Motor neuron (in vitro differentiated cells): ENCODE measurements around the gene CEACAM1. TPM values are rescaled to one million over a fixed set of nuclear protein-coding genes. Genes with fewer than 3 reads are reported as not detected.
"Not testable (repeated sequence)": the region's sequence is repeated elsewhere in the genome, so short reads cannot be mapped to it uniquely, and the experiment has no call there.

Source experiments
- ATAC-seq, 8 experiments: fragments of 200-7000 bp; cut with Tn5 transposase; replicated peaks in 6 of 8; 2 replicates each; pipeline ENCODE4 v1.8.0; 2021; ENCODE audit warnings: mild to moderate bottlenecking in 8 of 8, moderate library complexity in 8 of 8
- H3K27ac ChIP-seq, 2 donors: fragments of 250-450 bp; sonication (Bioruptor Pico); 2 replicates each; pipeline ENCODE4 v1.9.0; 2021; ENCODE audit warnings: antibody characterized with exemption in 2 of 2, mild to moderate bottlenecking in 2 of 2, moderate library complexity in 1 of 2
- H3K4me1 ChIP-seq, 2 donors: fragments of 250-450 bp; sonication (Bioruptor Pico); replicated peaks in 1 of 2; 2 replicates each; pipeline ENCODE4 v1.6.1; 2021; ENCODE audit warnings: antibody characterized with exemption in 2 of 2, mild to moderate bottlenecking in 2 of 2, moderate library complexity in 1 of 2
- H3K4me3 ChIP-seq, 5 donors: fragments of 250-450 bp; sonication (Bioruptor Pico); 2 replicates each; pipeline ENCODE4 v1.9.0; 2021; ENCODE audit warnings: antibody characterized with exemption in 5 of 5, mild to moderate bottlenecking in 5 of 5, moderate library complexity in 4 of 5
- WGBS, 10 experiments: fragments of 450-650 bp; shearing (Covaris generic); methylation state at CpG; one replicate each; pipeline ENCODE4 v1.0.0; 2022; 5-methylcytosine and 5-hydroxymethylcytosine counted together
- in situ Hi-C, 9 experiments: fragments of 400-800 bp; cut with MboI; loops; one replicate each; pipeline ENCODE4 v1.15.0; 2021; ENCODE audit warnings: low sequenced_read_pairs in 9 of 9, low pct_unique_long_range_greater_than_20kb in 2 of 9; ENCODE audit not compliant: unreplicated experiment in 9 of 9
- total RNA-seq, 8 experiments: library from RNA; unstranded; fragments of 300-600 nt; gene quantifications; 2 replicates each; pipeline versions ENCODE4 v1.2.3 to v1.2.4, GENCODE V29; 2022

The CEACAM1 gene
- total RNA-seq, 8 experiments from 2014 or later: 0.14 to 15.7 (median 1.3) TPM

GRCh38 chr19:42542791-42543190 is 14.5 kb upstream of the CEACAM1 start:
- in situ Hi-C loops: no loop called here
- ATAC-seq: no peak
- WGBS, 10 experiments: 100% methylated on average over 1 of the region's 2 CpGs; no CpG with 5 or more reads in 8 of the 10 experiments
- H3K27ac ChIP-seq: no peak overlapping the region
- H3K4me3 ChIP-seq: no peak overlapping the region
- no peaks in the 10 kb centered on the region for H3K4me1 ChIP-seq

- in situ Hi-C loops: no loop called here
- ATAC-seq: peak in 3 of 8 experiments; percentile 15 to 85 (median 44)
- Histone ChIP-seq H3K4me1 (no peaks in the 10 kb centered on the region), H3K27ac (no peak overlapping the region), H3K4me3 (no peak overlapping the region)
- 27 to 100% (median 45%) methylated on average over 1 to 5 of the region's 8 CpGs; no CpG with 5 or more reads in 4 of the 10 experiments for WGBS, 10 experiments
These were observed 11.8 kb upstream of the CEACAM1 start for GRCh38 chr19:42540071-42540553.

- no peak for ATAC-seq
- in situ Hi-C loops: loop anchor here in 1 of 9 experiments (10.0 kb wide), 1 partner anchor 84 kb away; no protein-coding TSS in a partner anchor
- H3K4me1 ChIP-seq: no peaks in the 10 kb centered on the region
- H3K4me3 ChIP-seq: no peak overlapping the region
- H3K27ac ChIP-seq: no peak overlapping the region
- WGBS, 10 experiments: 28 to 100% (median 75%) methylated on average over 1 to 5 of the region's 7 CpGs; no CpG with 5 or more reads in 1 of the 10 experiments
These were observed 10.8 kb upstream of the CEACAM1 start for GRCh38 chr19:42538841-42539709.

GRCh38 chr19:42535276-42535675 is 7.0 kb upstream of the CEACAM1 start:
- in situ Hi-C loops: loop anchor here in 1 of 9 experiments (10.0 kb wide), 1 partner anchor 80 kb away; no protein-coding TSS in a partner anchor
- 7 to 94% (median 39%) methylated on average over 1 to 2 of the region's 2 CpGs for WGBS, 10 experiments

GRCh38 chr19:42534391-42534790 is 6.1 kb upstream of the CEACAM1 start:
- Histone ChIP-seq H3K4me1 (no peaks in the 10 kb centered on the region), H3K4me3 (no peak overlapping the region), H3K27ac (no peak overlapping the region)
- in situ Hi-C loops: loop anchor here in 1 of 9 experiments (10.0 kb wide), 1 partner anchor 80 kb away; no protein-coding TSS in a partner anchor
- peak in 1 of 8 experiments; percentile 14 for ATAC-seq

More at GRCh38 chr19:42535276-42535675, 7.0 kb upstream of the CEACAM1 start:
- H3K27ac ChIP-seq, H3K4me3 ChIP-seq, H3K4me1 ChIP-seq, ATAC-seq: not testable (repeated sequence)

- in situ Hi-C loops: loop anchor here in 1 of 9 experiments (10.0 kb wide), 1 partner anchor 78 kb away; no protein-coding TSS in a partner anchor
- Histone ChIP-seq H3K4me1 (no peaks in the 10 kb centered on the region), H3K27ac (no peak overlapping the region), H3K4me3 (no peak overlapping the region)
- ATAC-seq: peak in 1 of 8 experiments; percentile 18
- WGBS, 10 experiments: 40 to 100% (median 85%) methylated on average over 1 to 2 of the region's 2 CpGs; no CpG with 5 or more reads in 4 of the 10 experiments
These were observed 4.6 kb upstream of the CEACAM1 start for GRCh38 chr19:42532891-42533290.

- in situ Hi-C loops: loop anchor here in 1 of 9 experiments (10.0 kb wide), 1 partner anchor 77 kb away; no protein-coding TSS in a partner anchor
- H3K4me1 ChIP-seq: no peaks in the 10 kb centered on the region
- H3K4me3 ChIP-seq: no peak overlapping the region
- no peak overlapping the region for H3K27ac ChIP-seq
- WGBS, 10 experiments: 60 to 71% methylated on average over 1 to 2 of the region's 3 CpGs; no CpG with 5 or more reads in 8 of the 10 experiments
- ATAC-seq: no peak
These were observed 3.0 kb upstream of the CEACAM1 start for GRCh38 chr19:42531313-42531712.

GRCh38 chr19:42529248-42529764 is 1.0 kb upstream of the CEACAM1 start:
- 84 to 100% (median 100%) methylated on average over 2 of the region's 3 CpGs; no CpG with 5 or more reads in 7 of the 10 experiments for WGBS, 10 experiments
- no peak overlapping the region for H3K4me3 ChIP-seq
- ATAC-seq: peak in 6 of 8 experiments; percentile 32 to 95 (median 66)
- no peak overlapping the region for H3K27ac ChIP-seq
- in situ Hi-C loops: loop anchor here in 2 of 9 experiments (10.0 kb wide), 2 partner anchors 75 to 85 kb away; partner anchors contain the start of gene CXCL17 (in 1 of the 2)
- no peaks in the 10 kb centered on the region for H3K4me1 ChIP-seq

GRCh38 chr19:42524943-42525342 is 3.3 kb downstream of the CEACAM1 start:
- ATAC-seq: no peak
- in situ Hi-C loops: loop anchor here in 2 of 9 experiments (10.0 kb wide), 2 partner anchors 70 to 80 kb away; partner anchors contain the start of gene CXCL17 (in 1 of the 2)
- Histone ChIP-seq H3K4me1 (no peaks in the 10 kb centered on the region), H3K27ac (no peak overlapping the region), H3K4me3 (no peak overlapping the region)
- WGBS, 10 experiments: 19 to 83% methylated on average over 1 to 2 of the region's 2 CpGs; no CpG with 5 or more reads in 8 of the 10 experiments

GRCh38 chr19:42524250-42524649 is 4.0 kb downstream of the CEACAM1 start:
- Histone ChIP-seq H3K4me3 (no peak overlapping the region), H3K27ac (no peak overlapping the region), H3K4me1 (no peaks in the 10 kb centered on the region)
- no peak for ATAC-seq
- in situ Hi-C loops: loop anchor here in 2 of 9 experiments (10.0 kb wide), 2 partner anchors 69 to 79 kb away; partner anchors contain the start of gene CXCL17 (in 1 of the 2)
- 77 to 93% (median 93%) methylated on average over 2 to 4 of the region's 5 CpGs; no CpG with 5 or more reads in 7 of the 10 experiments for WGBS, 10 experiments

GRCh38 chr19:42522262-42522661 is 6.0 kb downstream of the CEACAM1 start:
- H3K4me1 ChIP-seq, H3K27ac ChIP-seq, ATAC-seq, H3K4me3 ChIP-seq: not testable (repeated sequence)
- WGBS, 10 experiments: 51 to 100% (median 81%) methylated on average over 2 to 8 of the region's 12 CpGs; no CpG with 5 or more reads in 2 of the 10 experiments
- in situ Hi-C loops: loop anchor here in 2 of 9 experiments (10.0 kb wide), 2 partner anchors 67 to 77 kb away; partner anchors contain the start of gene CXCL17 (in 1 of the 2)

GRCh38 chr19:42521346-42522030 is 6.8 kb downstream of the CEACAM1 start:
- H3K4me1 ChIP-seq: no peaks in the 10 kb centered on the region
- 50 to 90% (median 86%) methylated on average over 1 to 2 of the region's 6 CpGs; no CpG with 5 or more reads in 5 of the 10 experiments for WGBS, 10 experiments
- H3K4me3 ChIP-seq: no peak overlapping the region
- in situ Hi-C loops: loop anchor here in 2 of 9 experiments (10.0 kb wide), 2 partner anchors 67 to 77 kb away; partner anchors contain the start of gene CXCL17 (in 1 of the 2)
- ATAC-seq: no peak
- no peak overlapping the region for H3K27ac ChIP-seq
